Stimulated activated CD4-positive, alpha-beta T cell treated with anti-CD3 and anti-CD28 coated beads, Interleukin-15, amount 100 ng/mL, for 48 hours (primary cell): ENCODE results near the gene CLEC2D.
"Not testable (repeated sequence)": the region's sequence is repeated elsewhere in the genome, so short reads cannot be mapped to it uniquely, and the experiment has no call there.

Experiments
- DNase-seq, 2 donors: peaks; one replicate each; pipeline ENCODE4 v3.0.0-alpha.2; 2020; ENCODE audit warnings: low read depth in 2 of 2

Gene CLEC2D, protein sequence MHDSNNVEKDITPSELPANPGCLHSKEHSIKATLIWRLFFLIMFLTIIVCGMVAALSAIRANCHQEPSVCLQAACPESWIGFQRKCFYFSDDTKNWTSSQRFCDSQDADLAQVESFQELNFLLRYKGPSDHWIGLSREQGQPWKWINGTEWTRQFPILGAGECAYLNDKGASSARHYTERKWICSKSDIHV

DNA sequence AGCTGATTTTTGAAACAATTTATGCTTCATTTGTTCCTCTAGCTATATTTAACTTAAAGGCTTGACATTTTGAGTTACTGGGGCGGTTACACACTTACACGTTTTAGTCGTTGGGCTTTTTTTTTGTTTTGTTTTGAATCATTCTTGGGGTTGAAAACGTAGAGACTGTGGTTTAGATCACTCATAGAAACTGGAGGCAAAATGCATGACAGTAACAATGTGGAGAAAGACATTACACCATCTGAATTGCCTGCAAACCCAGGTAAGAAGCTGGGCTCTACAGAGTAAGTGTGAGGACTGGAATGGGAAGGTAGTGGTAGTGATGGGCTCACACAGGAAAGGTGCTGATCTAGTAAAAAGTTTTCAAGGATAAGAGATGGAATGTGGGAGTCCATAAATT lies at the start of gene CLEC2D:
CLEC2D (plus strand) TSS at position 180 of the 400 bp plus-strand sequence; CDS start at position 202, 22 bp downstream.
- no peak for DNase-seq

DNA sequence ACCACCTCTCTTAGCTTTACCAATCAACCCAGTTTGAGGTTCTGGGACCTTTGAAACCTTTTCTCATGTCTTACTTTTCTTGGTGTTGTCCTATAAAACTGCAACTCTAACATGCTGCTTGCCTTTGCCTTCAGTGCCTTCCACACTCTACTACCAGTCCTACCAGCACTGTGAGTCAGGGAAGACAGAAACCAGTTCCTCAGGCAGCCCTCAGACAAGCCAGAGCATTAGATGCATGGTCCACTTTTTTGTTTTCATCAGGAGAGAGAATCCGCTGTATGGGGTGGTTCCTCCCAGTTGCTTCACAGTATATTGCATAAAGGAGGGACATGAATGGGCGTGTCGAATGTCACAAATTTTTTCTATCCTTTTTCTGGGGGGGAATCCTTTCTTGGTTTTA lies 44.5 kb upstream of the CLEC2D start:
- no peak for DNase-seq

- no peak for DNase-seq
Measured at GRCh38 chr12:9626291-9626690, 43.2 kb upstream of the CLEC2D start.

DNA sequence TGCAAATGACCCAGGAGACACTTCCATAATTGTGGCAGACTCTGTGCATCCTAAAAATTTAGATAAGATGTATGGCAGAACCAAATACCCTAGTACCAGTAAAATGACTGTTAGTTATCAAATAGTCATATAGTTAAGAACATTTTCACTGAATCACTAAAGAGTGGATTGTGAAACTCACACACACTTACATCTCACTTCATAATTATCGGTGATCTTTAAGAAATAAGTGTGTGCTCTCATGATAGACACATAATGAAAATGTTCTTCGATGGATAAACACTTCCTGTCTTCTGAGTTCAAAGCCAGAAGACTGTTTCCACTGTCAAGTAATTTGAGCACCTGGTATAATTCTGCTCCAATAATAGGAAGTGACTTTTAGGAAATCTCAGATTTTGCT lies 42.7 kb upstream of the CLEC2D start:
- DNase-seq: no peak

- DNase-seq: no peak
Measured at GRCh38 chr12:9632766-9633165, 36.7 kb upstream of the CLEC2D start.

GRCh38 chr12:9634177-9634803 lies 35.2 kb upstream of the CLEC2D start:
- peak; percentile 56 to 76 for DNase-seq

- no peak for DNase-seq
Measured at GRCh38 chr12:9634969-9635754, 34.4 kb upstream of the CLEC2D start.

GRCh38 chr12:9636150-9636850 lies 33.2 kb upstream of the CLEC2D start:
- DNase-seq: no peak

DNA sequence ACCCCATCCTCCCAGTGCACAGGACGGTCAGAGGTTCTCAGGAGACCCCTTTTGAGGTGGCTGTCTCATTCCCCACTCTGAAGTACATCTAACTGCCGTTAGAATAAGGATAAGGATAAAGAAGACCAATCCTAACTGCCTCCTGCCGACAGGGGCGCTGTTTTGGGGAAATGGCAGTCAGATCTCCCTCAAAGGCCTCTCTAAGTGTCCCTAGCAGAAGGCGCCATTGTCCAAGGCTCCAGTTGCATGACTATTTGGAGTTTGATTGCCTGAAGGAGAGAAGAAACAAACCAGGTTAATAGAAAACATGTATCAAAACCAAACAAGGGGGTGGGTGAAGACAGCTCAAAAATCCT lies 32.7 kb upstream of the CLEC2D start:
- no peak for DNase-seq

- no peak for DNase-seq
Measured at GRCh38 chr12:9640024-9640423, 29.5 kb upstream of the CLEC2D start.

DNA sequence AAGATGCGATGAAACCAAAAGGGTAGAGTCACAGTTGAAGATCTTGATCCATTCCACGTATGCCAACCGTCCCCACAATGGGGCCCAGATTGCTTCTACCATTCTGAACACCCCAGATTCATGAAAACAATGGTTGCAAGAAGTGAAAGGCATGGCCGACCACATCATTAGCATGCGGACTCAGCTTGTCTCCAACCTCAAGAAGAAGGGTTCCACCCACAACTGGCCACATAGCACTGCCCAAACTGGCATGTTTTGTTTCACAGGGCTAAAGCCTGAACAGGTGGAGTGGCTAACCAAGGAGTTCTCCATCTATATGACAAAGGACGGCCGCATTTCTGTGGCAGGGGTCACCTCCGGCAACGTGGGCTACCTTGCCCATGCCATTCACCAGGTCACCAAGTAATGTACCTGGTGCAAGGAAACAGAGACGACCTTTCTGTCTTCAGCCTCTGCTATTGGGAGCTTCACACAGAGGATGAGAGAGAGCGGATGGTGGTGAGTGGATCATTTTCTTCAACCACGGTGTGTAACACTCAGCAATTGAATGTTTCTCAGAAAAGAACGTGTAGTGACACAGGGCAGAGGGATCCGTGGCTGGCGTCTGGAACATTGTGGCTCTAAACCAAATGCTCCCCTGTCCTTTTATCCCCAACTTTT lies 26.8 kb upstream of the CLEC2D start:
- no peak for DNase-seq

DNA sequence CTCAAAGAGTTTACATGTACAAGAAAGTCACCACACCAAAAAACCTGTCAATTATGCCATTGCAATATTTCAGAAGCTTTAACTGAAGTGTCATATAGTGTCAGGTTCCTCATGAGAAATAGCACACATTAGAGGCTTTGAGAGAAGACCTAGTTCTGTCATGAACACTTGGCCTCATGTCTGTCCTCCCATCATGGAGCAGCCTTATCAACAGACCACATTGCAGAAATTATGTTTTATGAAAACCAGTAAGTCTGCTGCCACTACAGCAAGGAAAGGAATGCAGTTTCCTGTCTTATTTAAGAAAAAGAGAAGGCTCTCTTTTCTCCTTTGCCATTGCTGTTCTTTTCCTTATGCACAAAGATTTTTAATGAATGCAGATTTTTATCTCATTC lies 26.2 kb upstream of the CLEC2D start:
- no peak for DNase-seq

- not testable (repeated sequence) for DNase-seq
Measured at GRCh38 chr12:9644985-9645551, 24.4 kb upstream of the CLEC2D start.

GRCh38 chr12:9646794-9647781 lies 22.4 kb upstream of the CLEC2D start:
- DNase-seq: no peak

DNA sequence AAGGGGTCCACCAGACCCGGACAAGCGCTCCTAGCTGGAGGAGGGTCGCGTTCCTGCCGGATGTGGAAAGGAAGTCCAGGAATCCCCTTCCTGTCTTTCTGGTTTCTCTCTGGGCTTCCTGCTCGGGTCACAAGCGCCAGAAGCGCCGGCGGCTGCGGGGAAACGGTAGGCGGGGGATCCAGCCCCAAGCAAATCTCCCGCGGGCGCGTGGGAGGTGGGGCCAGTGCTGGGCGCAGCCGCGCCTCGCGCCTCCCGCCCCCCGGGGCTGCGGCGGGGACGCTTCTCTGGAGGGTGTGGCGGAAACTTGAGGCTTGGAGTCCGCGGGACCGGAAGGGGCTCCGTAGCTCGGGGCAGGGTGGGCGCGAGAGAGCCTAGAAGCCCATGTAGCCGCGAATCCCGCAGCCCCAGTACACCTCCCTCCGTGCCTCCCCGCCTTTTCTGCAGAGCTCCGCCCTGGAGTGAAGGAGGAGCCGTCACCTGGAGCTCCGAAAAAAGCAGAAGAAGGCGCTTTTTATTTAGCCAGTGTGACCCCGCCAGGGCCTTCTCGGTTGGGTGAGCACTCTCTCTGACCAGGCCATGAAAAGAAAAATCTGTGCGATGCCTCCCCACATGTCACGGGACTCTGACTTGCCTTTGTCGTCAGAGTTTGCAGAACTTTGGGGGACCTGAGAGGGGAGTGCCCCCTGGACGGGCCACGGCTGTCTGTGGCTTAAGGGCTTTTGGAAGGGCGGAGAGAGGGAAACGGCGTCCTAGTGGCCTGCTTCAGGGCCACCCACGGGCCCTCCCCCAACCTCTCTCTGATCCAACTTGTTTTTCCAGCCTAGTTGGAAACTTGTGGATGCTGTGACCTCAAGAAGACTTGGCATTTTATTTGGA lies 21.4 kb upstream of the CLEC2D start:
- peak; percentile 88 to 92 for DNase-seq

GRCh38 chr12:9648701-9649531 lies 20.6 kb upstream of the CLEC2D start:
- no peak for DNase-seq

DNA sequence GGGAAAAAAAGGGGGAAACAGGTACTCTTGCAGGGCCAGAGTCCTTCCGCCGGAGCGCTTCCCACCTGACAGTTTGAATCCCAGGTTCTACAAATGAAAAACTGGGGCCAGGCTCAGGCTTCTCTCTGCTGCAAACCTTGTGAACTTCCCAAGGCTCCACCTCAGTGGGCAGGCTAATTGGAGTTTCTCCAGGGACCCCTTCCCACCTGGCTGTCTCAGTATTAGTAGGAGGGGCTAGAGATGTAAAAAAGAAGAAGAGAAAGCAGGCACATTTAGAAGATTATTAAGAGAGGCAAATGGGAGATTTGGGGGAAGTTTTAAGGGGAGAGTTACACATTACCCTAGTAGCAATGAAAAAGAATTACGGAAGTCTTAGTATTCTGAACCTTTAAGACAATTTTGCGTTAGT lies 20.0 kb upstream of the CLEC2D start:
- no peak for DNase-seq

DNA sequence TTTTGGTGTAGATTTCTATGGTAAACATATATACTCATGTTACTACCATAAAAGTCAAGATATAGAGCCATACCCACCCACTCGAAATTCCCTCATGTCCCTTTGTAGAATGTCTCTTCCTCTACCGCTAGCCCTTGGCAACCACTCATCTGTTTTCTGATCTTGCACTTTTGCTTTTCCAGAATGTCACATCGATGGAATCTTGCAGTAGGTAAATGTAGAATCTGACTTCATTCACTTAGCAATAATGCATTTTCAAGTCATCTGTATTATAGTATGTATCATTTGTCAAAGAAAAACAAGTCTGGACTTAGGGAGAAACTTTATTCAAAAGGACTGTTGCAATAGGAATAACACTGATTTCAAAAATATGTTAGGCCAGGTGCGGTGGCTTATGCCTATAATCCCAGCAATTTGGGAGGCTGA lies 19.3 kb upstream of the CLEC2D start:
- no peak for DNase-seq
